Naive thymus-derived CD4-positive, alpha-beta T cell (primary cell): ENCODE results near the gene TNRC6B. TPM values are rescaled to one million over a fixed set of nuclear protein-coding genes. Genes with fewer than 3 reads are reported as not detected.
A peak's percentile ranks its signal among the peaks of the same experiment; 100 is the strongest.

Source experiments
- ATAC-seq: fragments of 150-1000 bp; cut with Tn5 transposase; 2 replicates; pipeline ENCODE4 v1.10.0; 2021; ENCODE audit warnings: mild to moderate bottlenecking, moderate library complexity
- CTCF ChIA-PET: fragments of 350-600 bp; sonication (Branson Sonifier 250); formaldehyde crosslinking; loops from one replicate; lab custom pipeline; 2021; ENCODE audit warnings: antibody characterized with exemption; lab: Charles Lee
- POLR2A ChIA-PET: fragments of 350-600 bp; sonication (Branson Sonifier 250); formaldehyde crosslinking; loops from one replicate; lab custom pipeline; 2021; ENCODE audit warnings: antibody characterized with exemption, inconsistent platforms; lab: Charles Lee
- DNase-seq, 9 donors: peaks; one replicate each; pipeline versions ENCODE4 v3.0.0 to v3.0.0-alpha.2; 2020 to 2022; ENCODE audit warnings: mixed read lengths in 1 of 9
- H3K27ac ChIP-seq: one replicate; pipeline ENCODE4 v1.7.0; 2013; ENCODE audit warnings: mild to moderate bottlenecking, low read depth, low read length, moderate library complexity
- H3K27me3 ChIP-seq, 2 donors: one replicate each; pipeline ENCODE4 v1.7.0; 2013; ENCODE audit warnings: low read length in 2 of 2, mild to moderate bottlenecking in 2 of 2, moderate library complexity in 2 of 2; ENCODE audit not compliant: control insufficient read depth in 2 of 2, insufficient read depth in 2 of 2
- H3K36me3 ChIP-seq, 3 experiments: 1 replicate in 2 of 3; 2 replicates in 1 of 3; pipeline ENCODE4 v1.7.0; 2013; ENCODE audit warnings: low read length in 3 of 3, mild to moderate bottlenecking in 3 of 3, moderate library complexity in 1 of 3; ENCODE audit not compliant: insufficient read depth in 3 of 3, control insufficient read depth in 2 of 3
- H3K4me1 ChIP-seq, 2 donors: one replicate each; pipeline ENCODE4 v1.7.0; 2013; ENCODE audit warnings: low read length in 2 of 2, mild to moderate bottlenecking in 2 of 2, moderate library complexity in 1 of 2; ENCODE audit not compliant: control insufficient read depth in 2 of 2, insufficient read depth in 2 of 2
- H3K4me3 ChIP-seq: 2 replicates; pipeline ENCODE4 v1.7.0; 2013; ENCODE audit warnings: mild to moderate bottlenecking, low read length
- H3K9me3 ChIP-seq, 3 experiments: 1 replicate in 2 of 3; 2 replicates in 1 of 3; pipeline ENCODE4 v1.7.0; 2013; ENCODE audit warnings: low read length in 3 of 3; ENCODE audit not compliant: control insufficient read depth in 2 of 3
- H3K27ac Mint-ChIP-seq, 9 donors: one replicate each; pipeline ENCODE4 v1.8.0; 2020 to 2022; ENCODE audit warnings: mixed read lengths in 9 of 9, mild to moderate bottlenecking in 8 of 9, moderate library complexity in 5 of 9, inconsistent platforms in 2 of 9
- H3K27me3 Mint-ChIP-seq, 5 donors: one replicate each; pipeline ENCODE4 v1.8.0; 2021 to 2022; ENCODE audit warnings: mixed read lengths in 5 of 5, mild to moderate bottlenecking in 1 of 5
- H3K36me3 Mint-ChIP-seq, 5 donors: one replicate each; pipeline ENCODE4 v1.8.0; 2020 to 2022; ENCODE audit warnings: mixed read lengths in 5 of 5, mild to moderate bottlenecking in 3 of 5, inconsistent platforms in 1 of 5
- H3K4me1 Mint-ChIP-seq, 7 donors: one replicate each; pipeline ENCODE4 v1.8.0; 2020 to 2022; ENCODE audit warnings: mixed read lengths in 7 of 7, mild to moderate bottlenecking in 3 of 7, inconsistent platforms in 1 of 7
- H3K4me3 Mint-ChIP-seq, 10 donors: one replicate each; pipeline ENCODE4 v1.8.0; 2020 to 2022; ENCODE audit warnings: mild to moderate bottlenecking in 10 of 10, mixed read lengths in 10 of 10, moderate library complexity in 6 of 10, inconsistent platforms in 2 of 10
- H3K9me3 Mint-ChIP-seq, 11 donors: one replicate each; pipeline ENCODE4 v1.8.0; 2020 to 2022; ENCODE audit warnings: mixed read lengths in 11 of 11, mild to moderate bottlenecking in 4 of 11, inconsistent platforms in 1 of 11, moderate library complexity in 1 of 11
- intact Hi-C, 2 donors: fragments of 100-400 bp; cut with micrococcal nuclease; formaldehyde crosslinking; loops; one replicate each; pipeline ENCODE4 v1.15.1; 2023
- polyA plus RNA-seq, 2 donors: library from polyadenylated mRNA; unstranded; fragments of 300-500 nt; fragmentation: Illumina TruSeq; gene quantifications; one replicate each; pipeline ENCODE4 v1.2.3, GENCODE V29; 2021
- total RNA-seq, 6 experiments: library from RNA in 5 of 6; stranded (reverse) in 5 of 6; gene quantifications; 1 replicate in 5 of 6; 2 replicates in 1 of 6; pipeline ENCODE4 v1.2.3 and lab custom pipeline; 2021 to 2026

Gene TNRC6B
- total and polyA plus RNA-seq, 7 experiments from 2014 or later: 67.4 to 165 (median 136) TPM

- Histone ChIP-seq H3K4me3 (peak overlapping the region; percentile 40), H3K27me3 (no peaks in the 10 kb centered on the region), H3K9me3 (no peaks in the 10 kb centered on the region), H3K27ac (peak overlapping the region; percentile 82), H3K36me3 (peaks cover 5 to 42% (median 6%) of the 10 kb centered on the region in 3 experiments), H3K4me1 (peaks cover 0 to 35% of the 10 kb centered on the region in 2 donors)
- POLR2A ChIA-PET: interaction anchor here (0.9 to 1.6 kb wide), 2 partner anchors 13 to 19 kb away, joined by 3 to 6 read pairs; no protein-coding TSS in a partner anchor
- intact Hi-C loops: loop anchor here (1.0 to 5.0 kb wide), 6 partner anchors 13 to 100 kb away; partner anchors contain the start of genes ADSL (in 1 of the 2) and TNRC6B (in 1 of the 2)
- Mint-ChIP-seq H3K27ac (peak overlapping the region; percentile 57 to 97 (median 89)), H3K27me3 (no peaks in the 10 kb centered on the region), H3K4me3 (peak overlapping the region in 6 of 10 donors; percentile 1 to 88 (median 64)), H3K4me1 (peaks cover 23 to 89% (median 69%) of the 10 kb centered on the region in 7 donors), H3K9me3 (no peaks in the 10 kb centered on the region), H3K36me3 (peaks cover 3 to 61% (median 36%) of the 10 kb centered on the region in 5 donors)
- DNase-seq (no peak), ATAC-seq (no peak)
- CTCF ChIA-PET: no interaction called here
These were observed 99.5 kb downstream of the TNRC6B start for GRCh38 chr22:40276996-40277823.

DNA sequence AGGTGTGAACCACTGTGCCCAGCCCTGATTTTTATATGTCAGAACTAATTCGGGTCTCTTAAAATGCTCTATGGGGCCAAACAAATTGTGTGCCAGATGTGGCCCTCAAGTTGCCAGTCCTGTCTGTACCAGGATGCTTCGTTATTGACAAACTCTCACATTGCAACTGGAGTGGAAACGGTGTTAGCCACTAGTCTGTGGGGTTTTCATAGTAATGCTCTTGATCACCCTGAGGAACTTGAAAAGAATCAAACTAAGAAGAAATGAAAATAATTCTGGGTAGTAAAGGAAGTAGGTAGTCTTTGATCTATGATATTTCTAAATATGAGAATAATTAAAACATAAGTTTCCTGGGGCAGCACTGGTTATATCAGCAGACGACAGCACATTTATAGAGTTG lies 101.3 kb downstream of the TNRC6B start:
- peaks cover 0 to 40% of the 10 kb centered on the region in 2 donors for H3K4me1 ChIP-seq
- H3K36me3 ChIP-seq: peaks cover 5 to 31% (median 6%) of the 10 kb centered on the region in 3 experiments
- intact Hi-C loops: loop anchor here (1.0 to 5.0 kb wide), 3 partner anchors 11 to 102 kb away; partner anchors contain the start of gene TNRC6B (in 1 of the 2)
- ChIA-PET POLR2A (interaction anchor here (0.6 to 1.0 kb wide), 2 partner anchors 11 to 235 kb away, joined by 3 to 4 read pairs; no protein-coding TSS in a partner anchor), CTCF (interaction anchor here (0.7 to 1.0 kb wide), 2 partner anchors 34 to 69 kb away, joined by 3 to 4 read pairs; no protein-coding TSS in a partner anchor)
- H3K4me1 Mint-ChIP-seq: peaks cover 23 to 83% (median 67%) of the 10 kb centered on the region in 7 donors
- DNase-seq (no peak), ATAC-seq (no peak)
- H3K36me3 Mint-ChIP-seq: peaks cover 3 to 57% (median 37%) of the 10 kb centered on the region in 5 donors
- no peak overlapping the region for H3K4me3 ChIP-seq
- H3K27ac Mint-ChIP-seq: peak overlapping the region; percentile 16 to 97 (median 80)
- no peaks in the 10 kb centered on the region for H3K9me3 ChIP-seq
- no peaks in the 10 kb centered on the region for H3K27me3 Mint-ChIP-seq
- H3K9me3 Mint-ChIP-seq: no peaks in the 10 kb centered on the region
- H3K27ac ChIP-seq: peak overlapping the region; percentile 42
- H3K4me3 Mint-ChIP-seq: peak overlapping the region; percentile 1 to 79 (median 27)
- H3K27me3 ChIP-seq: no peaks in the 10 kb centered on the region

DNA sequence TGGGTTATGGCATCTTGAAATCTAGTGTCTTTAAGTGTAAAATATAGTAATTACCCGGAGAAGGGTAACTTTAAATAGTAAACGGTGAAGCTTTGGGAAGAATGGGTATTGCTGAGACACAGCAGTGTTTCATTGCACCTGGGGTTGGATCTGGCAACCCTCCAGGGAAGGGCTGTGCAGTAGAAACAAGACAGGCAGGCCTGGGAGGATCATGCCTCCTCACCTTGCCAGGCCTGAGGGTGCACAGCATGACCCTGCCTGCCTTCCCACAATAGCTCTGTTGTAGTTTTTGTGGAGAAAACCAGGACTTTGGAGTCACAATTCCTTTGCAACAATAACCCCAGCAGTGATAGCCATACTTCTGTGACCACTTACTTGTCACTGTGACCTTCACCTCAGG lies 104.0 kb downstream of the TNRC6B start:
- POLR2A ChIA-PET: no interaction called here
- peaks cover 14 to 67% (median 49%) of the 10 kb centered on the region in 5 donors for H3K36me3 Mint-ChIP-seq
- H3K27me3 Mint-ChIP-seq: no peaks in the 10 kb centered on the region
- Histone ChIP-seq H3K36me3 (peaks cover 6 to 49% (median 14%) of the 10 kb centered on the region in 3 experiments), H3K27me3 (no peaks in the 10 kb centered on the region), H3K4me3 (no peak overlapping the region), H3K9me3 (no peaks in the 10 kb centered on the region), H3K4me1 (peaks cover 0 to 31% of the 10 kb centered on the region in 2 donors), H3K27ac (no peak overlapping the region)
- H3K27ac Mint-ChIP-seq: peak overlapping the region in 6 of 9 donors; percentile 16 to 79 (median 50)
- H3K9me3 Mint-ChIP-seq: no peaks in the 10 kb centered on the region
- intact Hi-C loops: no loop called here
- peaks cover 19 to 83% (median 68%) of the 10 kb centered on the region in 7 donors for H3K4me1 Mint-ChIP-seq
- H3K4me3 Mint-ChIP-seq: no peak overlapping the region
- ATAC-seq: no peak
- CTCF ChIA-PET: interaction anchor here (0.5 kb wide), 1 partner anchor 17 kb away, joined by 3 read pairs; no protein-coding TSS in a partner anchor
- no peak for DNase-seq

DNA sequence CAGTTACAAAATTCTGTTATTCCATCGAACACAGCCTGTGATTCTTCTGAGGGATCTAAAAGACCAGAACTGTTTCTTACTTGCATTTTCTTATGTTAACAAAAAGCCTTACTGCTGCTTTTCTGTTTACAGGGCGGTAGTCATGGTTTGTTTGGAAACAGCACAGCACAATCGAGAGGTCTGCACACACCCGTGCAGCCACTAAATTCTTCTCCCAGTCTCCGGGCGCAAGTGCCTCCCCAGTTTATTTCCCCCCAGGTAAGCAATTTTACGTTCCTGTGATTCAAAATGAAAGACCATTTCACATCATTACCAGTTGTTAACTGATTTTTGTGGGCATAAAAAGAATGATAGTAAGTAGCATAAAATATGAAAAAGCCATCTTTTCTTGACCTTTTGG lies 107.8 kb downstream of the TNRC6B start:
- DNase-seq (no peak), ATAC-seq (no peak)
- Histone ChIP-seq H3K4me3 (no peak overlapping the region), H3K27ac (no peak overlapping the region), H3K4me1 (peaks cover 15 to 27% of the 10 kb centered on the region in 2 donors), H3K27me3 (no peaks in the 10 kb centered on the region), H3K36me3 (peaks cover 0 to 44% (median 18%) of the 10 kb centered on the region in 3 experiments), H3K9me3 (no peaks in the 10 kb centered on the region)
- ChIA-PET POLR2A (interaction anchor here (1.2 to 1.8 kb wide), 2 partner anchors 40 to 61 kb away, joined by 7 read pairs; partner anchors contain the start of gene ADSL), CTCF (no interaction called here)
- peaks cover 18 to 80% (median 63%) of the 10 kb centered on the region in 7 donors for H3K4me1 Mint-ChIP-seq
- H3K4me3 Mint-ChIP-seq: peak overlapping the region in 1 of 10 donors; percentile 11
- intact Hi-C loops: no loop called here
- peaks cover 15 to 56% (median 51%) of the 10 kb centered on the region in 5 donors for H3K36me3 Mint-ChIP-seq
- peak overlapping the region in 8 of 9 donors; percentile 39 to 96 (median 80) for H3K27ac Mint-ChIP-seq
- H3K27me3 Mint-ChIP-seq: no peaks in the 10 kb centered on the region
- no peaks in the 10 kb centered on the region for H3K9me3 Mint-ChIP-seq

DNA sequence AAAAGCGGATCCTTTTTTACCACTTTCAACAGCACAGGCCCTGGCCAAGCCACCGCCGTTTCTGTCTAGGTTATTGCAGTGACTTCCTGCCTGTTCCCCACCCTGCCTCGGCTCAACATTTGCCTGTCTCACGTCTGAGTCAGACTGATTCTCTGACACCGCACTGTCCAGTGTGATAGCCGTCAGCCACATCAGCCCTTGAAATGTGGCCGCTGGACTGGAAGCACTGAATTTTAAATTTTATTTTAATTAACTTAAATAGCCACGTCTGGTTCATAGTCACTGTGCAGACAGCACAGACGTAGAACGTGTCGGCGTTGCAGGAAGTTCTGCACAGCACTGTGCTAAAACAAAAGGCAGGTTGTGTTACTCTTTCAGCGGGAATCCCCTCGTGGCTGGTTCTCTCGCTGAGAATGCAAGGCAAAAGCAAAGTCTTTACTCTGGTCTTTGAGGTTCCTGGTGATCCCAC lies 112.3 kb downstream of the TNRC6B start:
- Mint-ChIP-seq H3K27ac (peak overlapping the region; percentile 93 to 99 (median 96)), H3K27me3 (no peaks in the 10 kb centered on the region), H3K36me3 (peaks cover 17 to 49% (median 47%) of the 10 kb centered on the region in 5 donors), H3K9me3 (no peaks in the 10 kb centered on the region), H3K4me1 (peaks cover 25 to 80% (median 70%) of the 10 kb centered on the region in 7 donors), H3K4me3 (peak overlapping the region; percentile 53 to 86 (median 78))
- peaks cover 22 to 41% of the 10 kb centered on the region in 2 donors for H3K4me1 ChIP-seq
- ChIA-PET POLR2A (interaction anchor here (0.6 to 2.0 kb wide), 16 partner anchors 10 to 246 kb away, joined by 3 to 9 read pairs (median 4); partner anchors contain the start of gene TNRC6B), CTCF (interaction anchor here (0.8 to 2.0 kb wide), 4 partner anchors 18 to 172 kb away, joined by 3 to 16 read pairs (median 3); partner anchors contain the start of gene ADSL)
- peaks cover 0 to 49% (median 16%) of the 10 kb centered on the region in 3 experiments for H3K36me3 ChIP-seq
- H3K4me3 ChIP-seq: peak overlapping the region; percentile 15
- H3K27ac ChIP-seq: peak overlapping the region; percentile 87
- H3K9me3 ChIP-seq: no peaks in the 10 kb centered on the region
- ATAC-seq: peak; percentile 94
- intact Hi-C loops: loop anchor here (1.0 to 5.0 kb wide), 8 partner anchors 11 to 246 kb away; partner anchors contain the start of genes ADSL (in 2 of the 2) and TNRC6B (in 1 of the 2)
- no peaks in the 10 kb centered on the region for H3K27me3 ChIP-seq
- DNase-seq: peak; percentile 45 to 83 (median 75)
